Natural killer cell (primary cell): ENCODE measurements around the gene SMIM5. TPM values are rescaled to one million over a fixed set of nuclear protein-coding genes. Genes with fewer than 3 reads are reported as not detected.

Source experiments
- ATAC-seq, 3 donors: fragments of 150-1000 bp in 2 of 3; fragments of 200-7000 bp in 1 of 3; cut with Tn5 transposase; 1 replicate in 1 of 3; 2 replicates in 2 of 3; pipeline ENCODE4 v1.10.0; 2021; ENCODE audit warnings: mild to moderate bottlenecking in 2 of 3, moderate library complexity in 2 of 3
- DNase-seq, 2 donors: peaks; one replicate each; pipeline versions ENCODE4 v3.0.0 to v3.0.0-alpha.2; 2013 to 2021; ENCODE audit warnings: mixed read lengths in 1 of 2
- H3K27ac ChIP-seq: one replicate; pipeline ENCODE4 v1.5.1; 2013; ENCODE audit warnings: mild to moderate bottlenecking, low read length
- H3K27me3 ChIP-seq: one replicate; pipeline ENCODE4 v1.6.1; 2013; ENCODE audit warnings: low read length; ENCODE audit not compliant: control insufficient read depth, insufficient read depth
- H3K36me3 ChIP-seq: one replicate; pipeline ENCODE4 v1.6.1; 2013; ENCODE audit warnings: low read length; ENCODE audit not compliant: control insufficient read depth, insufficient read depth
- H3K4me1 ChIP-seq: one replicate; pipeline ENCODE4 v1.6.1; 2013; ENCODE audit warnings: low read length; ENCODE audit not compliant: control insufficient read depth, insufficient read depth
- H3K4me3 ChIP-seq: one replicate; pipeline ENCODE4 v1.5.1; 2013; ENCODE audit warnings: low read length
- H3K9me3 ChIP-seq: one replicate; pipeline ENCODE4 v1.6.1; 2013; ENCODE audit warnings: low read length; ENCODE audit not compliant: control insufficient read depth, insufficient read depth
- H3K27ac Mint-ChIP-seq, 2 donors: one replicate each; pipeline ENCODE4 v1.8.0; 2022; ENCODE audit warnings: mild to moderate bottlenecking in 2 of 2, mixed read lengths in 2 of 2, moderate library complexity in 1 of 2
- H3K27me3 Mint-ChIP-seq, 2 donors: one replicate each; pipeline ENCODE4 v1.8.0; 2022; ENCODE audit warnings: low read depth in 2 of 2, mixed read lengths in 2 of 2
- H3K36me3 Mint-ChIP-seq: one replicate; pipeline ENCODE4 v1.8.0; 2022; ENCODE audit warnings: mixed read lengths
- H3K4me1 Mint-ChIP-seq, 2 donors: one replicate each; pipeline ENCODE4 v1.8.0; 2022; ENCODE audit warnings: mixed read lengths in 2 of 2
- H3K4me3 Mint-ChIP-seq: one replicate; pipeline ENCODE4 v1.8.0; 2022; ENCODE audit warnings: mild to moderate bottlenecking, moderate library complexity, mixed read lengths
- H3K9me3 Mint-ChIP-seq, 2 donors: one replicate each; pipeline ENCODE4 v1.8.0; 2022; ENCODE audit warnings: mixed read lengths in 2 of 2
- CTCF ChIP-seq: fragments of 200-600 bp; IDR thresholded peaks from one replicate; pipeline ENCODE4 v1.8.0; 2022; ENCODE audit warnings: antibody characterized with exemption
- WGBS: methylation state at CpG from one replicate; pipeline ENCODE4 v1.1.7; 2013; ENCODE audit warnings: missing lambda C conversion rate; ENCODE audit not compliant: insufficient coverage; 5-methylcytosine and 5-hydroxymethylcytosine counted together
- intact Hi-C: fragments of 100-400 bp; cut with micrococcal nuclease; formaldehyde crosslinking; loops from one replicate; pipeline ENCODE4 v1.14.2; 2022
- total RNA-seq, 4 donors: library from RNA; stranded (reverse); fragments of 120-200 nt in 1 of 4; gene quantifications; one replicate each; pipeline versions ENCODE4 v1.2.3 to v1.2.4, GENCODE V29; 2013 to 2022

Gene SMIM5
- total RNA-seq, 3 donors from 2014 or later (not counting 1 experiment from before 2014, with no cell fraction given): 0.95 to 2.0 (median 1.5) TPM

- intact Hi-C loops: no loop called here
- no peaks in the 10 kb centered on the region for H3K9me3 ChIP-seq
- no peak overlapping the region for H3K4me3 ChIP-seq
- Mint-ChIP-seq H3K4me3 (no peak overlapping the region), H3K4me1 (no peaks in the 10 kb centered on the region), H3K27ac (no peak overlapping the region), H3K9me3 (no peaks in the 10 kb centered on the region), H3K27me3 (no peaks in the 10 kb centered on the region), H3K36me3 (no peaks in the 10 kb centered on the region)
- DNase-seq: no peak
- TF ChIP-seq CTCF: no peak
- H3K36me3 ChIP-seq: peaks cover 60% of the 10 kb centered on the region
- H3K27me3 ChIP-seq: no peaks in the 10 kb centered on the region
- no peak overlapping the region for H3K27ac ChIP-seq
- 93% methylated on average over 11 of the region's 11 CpGs for WGBS
- H3K4me1 ChIP-seq: peaks cover 7% of the 10 kb centered on the region
- ATAC-seq: no peak
Observed at GRCh38 chr17:75615301-75615700, 17.9 kb upstream of the SMIM5 start.

- intact Hi-C loops: no loop called here
Observed at GRCh38 chr17:75616521-75617122, 16.6 kb upstream of the SMIM5 start.

GRCh38 chr17:75617218-75617617, 16.0 kb upstream of the SMIM5 start:
- no peaks in the 10 kb centered on the region for H3K36me3 Mint-ChIP-seq
- peaks cover 67% of the 10 kb centered on the region for H3K36me3 ChIP-seq
- H3K27me3 ChIP-seq: no peaks in the 10 kb centered on the region
- H3K27ac Mint-ChIP-seq: no peak overlapping the region
- H3K27ac ChIP-seq: no peak overlapping the region
- H3K4me1 Mint-ChIP-seq: no peaks in the 10 kb centered on the region
- ATAC-seq: no peak
- H3K4me3 ChIP-seq: no peak overlapping the region
- WGBS: 93% methylated on average over 16 of the region's 16 CpGs
- no peaks in the 10 kb centered on the region for H3K9me3 ChIP-seq
- no peaks in the 10 kb centered on the region for H3K27me3 Mint-ChIP-seq
- intact Hi-C loops: no loop called here
- TF ChIP-seq CTCF: no peak
- no peaks in the 10 kb centered on the region for H3K9me3 Mint-ChIP-seq
- no peak for DNase-seq
- H3K4me3 Mint-ChIP-seq: no peak overlapping the region
- peaks cover 7% of the 10 kb centered on the region for H3K4me1 ChIP-seq

More at GRCh38 chr17:75616521-75617122, 16.6 kb upstream of the SMIM5 start:
- H3K27ac ChIP-seq: no peak overlapping the region
- peaks cover 69% of the 10 kb centered on the region for H3K36me3 ChIP-seq
- ATAC-seq (no peak), DNase-seq (no peak)
- no peaks in the 10 kb centered on the region for H3K27me3 Mint-ChIP-seq
- H3K27ac Mint-ChIP-seq: no peak overlapping the region
- H3K27me3 ChIP-seq: no peaks in the 10 kb centered on the region
- no peaks in the 10 kb centered on the region for H3K36me3 Mint-ChIP-seq
- peaks cover 7% of the 10 kb centered on the region for H3K4me1 ChIP-seq
- no peak overlapping the region for H3K4me3 ChIP-seq
- H3K9me3 ChIP-seq: no peaks in the 10 kb centered on the region
- no peak overlapping the region for H3K4me3 Mint-ChIP-seq
- no peaks in the 10 kb centered on the region for H3K4me1 Mint-ChIP-seq
- TF ChIP-seq CTCF: no peak
- H3K9me3 Mint-ChIP-seq: no peaks in the 10 kb centered on the region
- WGBS: 90% methylated on average over 24 of the region's 24 CpGs

- Mint-ChIP-seq H3K9me3 (no peaks in the 10 kb centered on the region), H3K27me3 (no peaks in the 10 kb centered on the region), H3K27ac (no peak overlapping the region), H3K36me3 (no peaks in the 10 kb centered on the region), H3K4me1 (no peaks in the 10 kb centered on the region), H3K4me3 (no peak overlapping the region)
- H3K4me3 ChIP-seq: no peak overlapping the region
- no peaks in the 10 kb centered on the region for H3K27me3 ChIP-seq
- no peak for TF ChIP-seq CTCF
- H3K27ac ChIP-seq: no peak overlapping the region
- DNase-seq: no peak
- 93% methylated on average over 11 of the region's 11 CpGs for WGBS
- peaks cover 7% of the 10 kb centered on the region for H3K4me1 ChIP-seq
- peaks cover 66% of the 10 kb centered on the region for H3K36me3 ChIP-seq
- ATAC-seq: no peak
- no peaks in the 10 kb centered on the region for H3K9me3 ChIP-seq
- intact Hi-C loops: no loop called here
Observed at GRCh38 chr17:75617675-75618074, 15.6 kb upstream of the SMIM5 start.
